Cerebellar nuclear complex (tissue), 1 donor: Measurements from ENCODE around the gene C12orf42.
"Not testable (repeated sequence)": the region's sequence is repeated elsewhere in the genome, so short reads cannot be mapped to it uniquely, and the experiment has no call there.

Source experiments
- DNase-seq, 2 experiments: peaks; one replicate each; lab custom pipeline; 2025; lab: John Stamatoyannopoulos, UW

Gene C12orf42

GRCh38 chr12:103494734-103495468 lies 867 bp downstream of the C12orf42 start:
- DNase-seq, result no peak

- DNase-seq, result no peak
Observed at GRCh38 chr12:103494051-103494733, 1.6 kb downstream of the C12orf42 start.

DNA sequence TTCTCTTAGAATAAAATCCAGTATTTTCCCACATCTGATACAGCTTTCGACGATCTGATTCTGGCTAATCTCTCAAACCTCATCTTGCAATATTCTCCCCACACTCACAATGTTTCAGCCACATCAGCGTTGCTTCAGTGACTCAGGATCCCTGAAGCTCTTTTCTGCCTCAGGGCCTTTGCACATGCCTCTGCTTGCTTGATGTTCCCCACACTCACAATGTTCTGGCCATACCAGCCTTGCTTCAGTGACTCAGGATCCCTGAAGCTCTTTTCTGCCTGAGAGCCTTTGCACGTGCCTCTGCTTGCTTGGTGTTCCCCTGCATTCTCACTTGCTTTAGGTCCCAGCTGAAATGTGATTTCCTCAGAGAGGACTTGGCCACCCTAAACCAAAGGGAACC lies 2.6 kb downstream of the C12orf42 start:
- no peak for DNase-seq

DNA sequence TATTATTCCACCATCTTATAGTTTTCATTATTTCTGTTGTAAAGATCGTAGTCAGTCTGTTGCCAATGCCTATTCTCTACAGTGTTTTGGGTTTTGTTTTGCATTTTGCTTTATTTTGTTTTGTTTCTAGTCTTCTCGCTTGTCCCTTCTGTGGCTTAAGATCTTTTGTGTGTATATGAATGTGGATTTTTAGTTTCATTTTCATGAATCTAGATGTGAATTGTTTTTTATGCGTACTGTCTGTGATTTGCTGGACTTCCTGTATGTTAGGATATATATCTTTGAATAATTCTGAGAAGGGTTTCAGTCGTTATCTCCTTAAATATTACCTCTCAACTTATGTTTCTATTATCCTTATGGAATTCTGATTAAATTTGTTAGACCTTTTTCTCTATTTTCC lies 13.4 kb downstream of the C12orf42 start:
- no peak for DNase-seq

DNA sequence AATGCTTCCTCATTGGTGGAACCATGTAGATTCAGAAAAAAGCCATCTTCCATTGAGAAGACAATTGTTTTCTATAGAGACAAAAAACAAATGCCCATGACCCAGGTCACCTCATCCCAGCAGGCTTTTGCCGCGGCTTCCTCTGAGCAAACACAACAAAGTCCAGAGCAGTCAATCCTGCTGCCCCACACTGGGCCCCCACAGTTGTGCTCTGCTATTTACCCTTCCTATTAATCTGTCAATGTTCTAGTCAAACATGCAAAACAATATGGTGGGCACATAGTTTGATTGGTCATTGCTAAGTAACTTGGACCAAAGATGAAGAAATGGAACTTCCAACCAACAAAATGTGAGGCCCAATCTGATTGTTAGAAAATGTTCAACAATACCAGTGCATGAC lies 20.7 kb downstream of the C12orf42 start:
- DNase-seq, result no peak

DNA sequence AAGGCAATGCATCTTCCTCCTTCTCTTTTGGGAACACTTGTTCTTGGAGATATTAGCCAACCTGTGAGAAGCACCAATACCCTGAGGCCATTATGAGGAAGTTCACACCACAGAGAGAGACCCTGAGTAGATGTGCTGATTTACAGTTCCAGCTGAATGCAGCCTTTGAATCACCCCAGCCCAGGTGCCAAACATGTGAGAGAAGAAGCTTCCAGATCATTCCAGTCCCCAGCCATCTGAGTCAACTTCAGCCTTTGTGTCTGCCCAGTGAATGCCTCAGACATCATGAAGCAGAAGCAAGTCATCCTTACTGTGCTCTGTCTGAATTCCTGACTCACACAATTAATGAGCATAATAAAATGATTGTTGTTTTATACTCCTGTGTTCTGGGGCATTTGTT lies 25.1 kb downstream of the C12orf42 start:
- no peak for DNase-seq

DNA sequence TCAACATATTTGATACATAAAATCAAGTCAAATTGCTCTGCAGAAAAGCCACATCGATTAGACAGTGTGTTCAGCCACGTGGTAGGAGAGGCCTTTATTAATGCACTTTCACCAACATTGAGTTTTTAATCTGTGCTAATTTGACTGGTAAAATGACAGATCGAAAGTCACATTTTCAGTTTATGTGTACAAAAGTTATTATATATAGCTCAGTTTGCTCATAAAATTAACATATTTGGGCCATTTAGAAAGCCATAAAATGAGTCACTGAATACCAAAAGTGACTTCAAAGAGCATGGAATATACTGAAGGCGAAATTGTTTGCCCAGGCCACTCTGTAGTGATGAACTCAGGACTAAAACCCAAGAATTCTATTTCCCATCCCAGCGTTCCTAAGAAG lies 26.0 kb downstream of the C12orf42 start:
- no peak for DNase-seq

GRCh38 chr12:103468837-103469236 lies 26.9 kb downstream of the C12orf42 start:
- no peak for DNase-seq

GRCh38 chr12:103462675-103463074 lies 33.1 kb downstream of the C12orf42 start:
- no peak for DNase-seq

DNA sequence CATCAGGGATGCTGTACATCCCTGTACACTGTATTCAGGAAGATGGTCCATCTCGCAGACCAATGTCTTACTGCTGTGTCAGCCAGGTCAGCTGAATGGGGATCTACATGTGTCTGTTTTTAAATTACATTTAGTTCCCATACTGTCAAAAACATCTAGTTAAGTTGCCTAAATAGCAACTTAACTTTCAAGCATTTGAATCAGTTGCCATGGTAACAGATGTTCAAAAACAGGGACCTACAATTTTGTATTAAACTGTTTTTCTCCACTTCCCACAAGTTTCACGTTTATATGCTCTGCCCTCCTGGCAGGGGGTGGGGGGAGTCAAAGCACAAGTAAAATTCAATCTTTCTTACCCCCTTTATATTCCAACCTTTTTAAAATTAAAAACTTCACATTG lies 38.3 kb downstream of the C12orf42 start:
- no peak for DNase-seq

DNA sequence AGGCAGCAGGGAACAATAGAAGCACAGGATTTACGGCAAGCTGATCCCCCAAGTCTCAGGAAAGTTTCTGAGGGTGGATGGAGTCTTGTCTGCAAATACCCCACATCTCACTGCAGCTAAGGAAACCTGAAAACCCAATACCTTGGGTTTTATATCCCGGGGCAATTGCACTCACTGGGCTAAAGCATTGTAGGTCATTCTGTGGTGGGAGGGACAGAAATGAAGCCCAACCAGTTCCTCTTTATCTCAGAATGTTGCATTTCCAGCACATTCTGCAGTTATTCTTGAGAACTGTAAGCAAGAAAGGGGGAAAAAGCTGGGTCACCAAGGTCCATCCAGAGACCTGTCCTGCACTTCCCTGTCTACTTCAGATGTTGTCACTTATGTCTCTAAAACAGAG lies 39.8 kb downstream of the C12orf42 start:
- no peak for DNase-seq

DNA sequence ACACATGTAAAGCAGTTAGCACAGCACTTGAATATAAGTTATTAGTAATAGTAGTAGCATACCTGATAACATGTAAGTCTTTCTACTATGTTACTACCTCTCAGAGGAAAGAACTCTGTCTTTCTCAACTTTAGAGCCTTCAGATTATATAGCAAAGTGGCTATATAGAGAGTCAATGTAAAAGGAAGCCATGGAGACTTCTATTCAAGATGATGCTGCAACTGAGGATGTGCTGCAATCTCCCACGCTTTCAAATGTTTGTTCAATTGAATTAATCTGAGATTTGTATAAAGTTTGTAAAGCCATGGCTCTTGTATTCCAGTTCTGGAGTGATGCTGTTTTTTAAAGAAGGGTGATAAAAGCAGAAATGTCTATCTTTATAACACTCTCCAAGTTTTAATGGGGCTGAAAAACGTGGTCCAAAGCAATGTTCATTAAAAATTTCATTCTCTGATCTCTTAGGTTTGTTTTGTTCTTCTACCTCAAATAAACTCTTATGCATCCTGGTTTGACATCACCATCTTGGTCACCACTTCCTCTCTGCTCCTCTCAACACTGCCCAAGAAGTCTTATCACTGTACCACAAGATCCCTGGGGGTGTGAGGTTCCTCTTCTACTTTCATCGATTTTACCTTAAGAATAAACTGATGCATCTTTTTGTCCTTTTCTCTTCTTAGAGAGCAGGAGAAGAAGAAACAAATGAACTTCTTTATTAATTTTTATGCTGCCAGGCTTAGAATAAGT lies 40.6 kb downstream of the C12orf42 start:
- no peak for DNase-seq

DNA sequence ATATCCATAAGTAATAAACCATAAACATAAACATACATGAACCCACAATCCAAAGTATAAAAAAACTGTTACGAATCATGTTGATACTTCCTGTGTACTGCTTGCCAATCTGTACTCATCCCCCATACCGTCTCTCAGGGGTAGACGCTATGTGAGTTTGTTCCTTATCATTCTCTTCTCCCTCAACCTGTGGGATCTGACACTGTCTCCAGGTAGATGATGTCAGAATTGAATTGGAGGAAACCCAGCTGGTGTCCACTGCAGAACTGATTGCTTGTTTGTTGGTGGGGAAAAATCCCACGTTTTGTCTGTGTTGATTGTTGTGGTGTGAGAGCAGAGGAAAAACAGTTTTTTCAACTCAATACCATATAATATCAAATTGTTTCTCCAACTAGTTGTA lies 50.8 kb downstream of the C12orf42 start:
- DNase-seq, result no peak

DNA sequence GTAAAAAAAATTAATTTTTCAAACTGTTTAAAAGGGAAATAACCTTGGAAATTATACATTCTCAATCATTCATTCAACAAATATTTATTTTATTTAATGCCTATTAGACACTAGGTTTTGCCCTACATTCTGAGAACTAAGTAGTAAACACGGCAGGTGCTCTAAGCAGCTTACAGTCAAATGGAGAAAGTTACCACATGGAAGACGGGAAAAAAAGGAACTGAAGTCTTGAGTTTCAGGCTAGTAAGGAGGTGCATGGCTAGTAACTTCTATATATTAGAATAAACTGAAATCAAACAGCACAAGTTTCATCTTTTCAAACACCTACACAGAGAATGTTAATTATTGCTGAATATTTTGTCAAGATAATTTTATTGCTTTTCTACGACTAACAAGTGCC lies 52.9 kb downstream of the C12orf42 start:
- no peak for DNase-seq

GRCh38 chr12:103442182-103442555 lies 53.6 kb downstream of the C12orf42 start:
- no peak for DNase-seq

DNA sequence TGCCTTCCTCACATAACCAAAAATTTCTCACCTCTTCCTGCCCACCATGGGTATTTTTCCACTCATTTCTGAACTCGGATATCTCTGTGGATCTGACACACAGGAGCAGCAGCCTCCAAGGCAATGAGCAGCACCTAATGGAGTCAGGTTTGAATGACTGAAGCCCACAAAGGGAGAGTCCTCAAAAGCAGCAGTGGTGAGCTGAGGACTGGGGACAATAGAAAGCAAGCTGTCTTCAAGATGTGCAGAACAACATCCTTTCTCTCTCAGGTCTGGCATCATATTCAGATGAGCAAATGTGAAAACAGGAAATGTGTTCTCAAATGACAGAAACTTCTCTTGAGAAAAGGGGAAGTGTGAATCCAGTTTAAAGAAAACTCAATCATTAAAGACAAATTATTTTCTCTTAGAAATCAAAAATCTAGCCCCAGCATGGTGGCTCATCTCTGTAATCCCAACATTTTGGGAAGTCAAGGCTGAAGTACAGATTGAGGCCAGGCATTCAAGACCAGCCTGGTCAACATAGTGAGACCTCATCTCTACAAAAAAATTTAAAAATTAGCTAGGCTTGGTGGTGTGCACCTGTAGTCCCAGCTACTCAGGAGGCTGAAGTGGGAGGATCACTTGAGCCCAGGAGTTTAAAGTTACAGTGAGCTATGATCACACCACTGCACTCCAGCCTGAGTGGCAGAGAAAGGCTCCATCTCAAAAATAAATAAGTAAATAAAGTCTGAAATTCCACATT lies 54.2 kb downstream of the C12orf42 start:
- DNase-seq, result no peak

DNA sequence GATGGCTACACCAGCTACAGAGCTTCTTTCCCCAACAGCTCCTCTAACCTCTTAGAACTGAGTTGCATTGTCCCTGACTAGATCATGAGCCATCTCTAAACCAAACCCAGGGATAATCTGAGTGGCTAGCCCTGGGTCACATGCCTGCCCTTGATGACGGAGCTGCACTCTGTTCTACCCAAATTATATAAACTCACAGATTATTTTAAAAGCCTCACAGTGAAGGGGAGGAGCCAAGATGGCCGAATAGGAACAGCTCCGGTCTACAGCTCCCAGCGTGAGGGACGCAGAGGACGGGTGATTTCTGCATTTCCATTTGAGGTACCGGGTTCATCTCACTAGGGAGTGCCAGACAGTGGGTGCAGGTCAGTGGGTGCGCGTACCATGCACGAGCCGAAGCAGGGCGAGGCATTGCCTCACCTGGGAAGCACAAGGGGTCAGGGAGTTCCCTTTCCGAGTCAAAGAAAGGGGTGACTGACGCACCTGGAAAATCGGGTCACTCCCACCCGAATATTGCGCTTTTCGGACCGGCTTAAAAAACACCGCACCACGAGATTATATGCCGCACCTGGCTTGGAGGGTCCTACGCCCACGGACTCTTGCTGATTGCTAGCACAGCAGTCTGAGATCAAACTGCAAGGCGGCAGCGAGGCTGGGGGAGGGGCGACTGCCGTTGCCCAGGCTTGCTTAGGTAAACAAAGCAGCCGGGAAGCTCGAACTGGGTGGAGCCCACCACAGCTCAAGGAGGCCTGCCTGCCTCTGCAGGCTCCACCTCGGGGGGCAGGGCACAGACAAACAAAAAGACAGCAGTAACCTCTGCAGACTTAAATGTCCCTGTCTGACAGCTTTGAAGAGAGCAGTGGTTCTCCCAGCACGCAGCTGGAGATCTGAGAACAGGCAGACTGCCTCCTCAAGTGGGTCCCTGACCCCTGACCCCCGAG lies 61.3 kb downstream of the C12orf42 start:
- DNase-seq, result not testable (repeated sequence)

GRCh38 chr12:103431950-103432349 lies 63.8 kb downstream of the C12orf42 start:
- no peak for DNase-seq

DNA sequence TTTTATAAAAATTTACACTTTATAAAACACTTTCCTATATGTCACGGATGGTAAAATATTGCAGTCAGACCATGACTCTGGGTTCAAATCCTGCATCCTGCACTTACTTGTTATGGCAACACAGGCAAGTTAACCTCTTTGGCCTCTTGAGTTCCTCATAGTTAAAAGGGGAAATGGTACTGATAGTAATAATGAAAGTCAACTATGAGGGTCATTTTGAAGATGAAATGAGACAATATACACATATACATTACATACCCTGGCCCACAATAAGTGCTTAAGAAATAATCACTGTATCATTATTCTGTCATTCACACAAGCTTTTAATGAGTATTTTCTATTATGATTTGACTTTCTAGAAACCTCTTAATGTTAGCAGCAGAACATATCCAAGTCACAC lies 64.4 kb downstream of the C12orf42 start:
- DNase-seq, result no peak

DNA sequence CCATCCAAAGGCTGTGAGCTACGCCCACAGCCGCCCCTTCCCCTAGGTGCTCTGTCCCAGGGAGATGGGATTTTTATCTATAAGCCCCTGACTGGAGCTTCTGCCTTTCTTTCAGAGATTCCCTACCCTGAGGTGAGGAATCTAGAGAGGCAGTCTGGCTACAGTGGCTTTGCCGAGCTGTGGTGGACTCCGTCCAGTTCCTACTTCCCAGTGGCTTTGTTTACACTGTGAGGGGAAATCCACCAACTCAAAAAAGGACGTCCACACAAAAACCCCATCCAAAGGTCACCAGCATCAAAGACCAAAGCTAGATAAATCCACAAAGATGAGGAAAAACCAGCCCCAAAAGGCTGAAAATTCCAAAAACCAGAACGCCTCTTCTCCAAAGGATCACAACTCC lies 70.1 kb downstream of the C12orf42 start:
- not testable (repeated sequence) for DNase-seq
